Measurements from ENCODE around the gene SDC3.

- TF ChIP-seq CTCF (conservative IDR thresholded peaks at IDR 0.05) (no peak), ZFX (IDR thresholded peaks at IDR 0.05) (no peak)
Observed at GRCh38 chr1:30863858-30864604, 44.5 kb downstream of the SDC3 start.
